ENCODE measurements around the gene TRAM1L1. TPM values are rescaled to one million over a fixed set of nuclear protein-coding genes. Genes with fewer than 3 reads are reported as not detected.

The TRAM1L1 gene
- total RNA-seq, result under 1 TPM in 1 of 4 donors, not detected in 3; 0.35 TPM

- Histone ChIP-seq H3K9me3 (no peaks in the 10 kb centered on the region), H3K36me3 (no peaks in the 10 kb centered on the region), H3K27me3 (no peaks in the 10 kb centered on the region), H3K4me1 (no peaks in the 10 kb centered on the region), H3K4me3 (peak within 1 kb of the TSS; percentile 18 to 59 (median 40)), H3K27ac (peak within 1 kb of the TSS in 2 of 4 donors; percentile 2 to 65)
- TF ChIP-seq POLR2A (IDR thresholded peaks at IDR 0.05) (no peak), CTCF (IDR thresholded peaks at IDR 0.05) (no peak)
- peak in 2 of 3 donors; percentile 49 to 56 for DNase-seq
Observed at GRCh38 chr4:117084866-117085701, at the start of gene TRAM1L1. TSS of gene TRAM1L1 (minus strand) at chr4:117085576. CDS start at chr4:117085393, 183 bp downstream.

GRCh38 chr4:117134386-117134785 lies 49.0 kb upstream of the TRAM1L1 start:
- no peak for DNase-seq
- Histone ChIP-seq H3K27me3 (no peaks in the 10 kb centered on the region), H3K27ac (no peak overlapping the region), H3K9me3 (no peaks in the 10 kb centered on the region), H3K4me1 (no peaks in the 10 kb centered on the region), H3K4me3 (no peak overlapping the region), H3K36me3 (no peaks in the 10 kb centered on the region)
- TF ChIP-seq POLR2A (IDR thresholded peaks at IDR 0.05) (no peak), CTCF (IDR thresholded peaks at IDR 0.05) (peak in 3 of 6 experiments; percentile 18 to 36 (median 27))

- TF ChIP-seq CTCF (IDR thresholded peaks at IDR 0.05) (no peak), POLR2A (IDR thresholded peaks at IDR 0.05) (no peak)
- Histone ChIP-seq H3K9me3 (no peaks in the 10 kb centered on the region), H3K36me3 (no peaks in the 10 kb centered on the region), H3K4me3 (no peak overlapping the region), H3K27ac (no peak overlapping the region), H3K27me3 (no peaks in the 10 kb centered on the region), H3K4me1 (no peaks in the 10 kb centered on the region)
- DNase-seq, result no peak
Observed at GRCh38 chr4:117096886-117097285, 11.5 kb upstream of the TRAM1L1 start.

GRCh38 chr4:117096462-117096861 lies 11.1 kb upstream of the TRAM1L1 start:
- H3K9me3 ChIP-seq, result no peaks in the 10 kb centered on the region
- no peaks in the 10 kb centered on the region for H3K36me3 ChIP-seq
- DNase-seq, result no peak
- no peak overlapping the region for H3K27ac ChIP-seq
- TF ChIP-seq POLR2A (IDR thresholded peaks at IDR 0.05) (no peak), CTCF (IDR thresholded peaks at IDR 0.05) (no peak)
- H3K4me1 ChIP-seq, result no peaks in the 10 kb centered on the region
- H3K4me3 ChIP-seq, result no peak overlapping the region
- no peaks in the 10 kb centered on the region for H3K27me3 ChIP-seq

- no peaks in the 10 kb centered on the region for H3K27me3 ChIP-seq
- TF ChIP-seq CTCF (IDR thresholded peaks at IDR 0.05), result no peak
- TF ChIP-seq POLR2A (IDR thresholded peaks at IDR 0.05), result no peak
- no peaks in the 10 kb centered on the region for H3K36me3 ChIP-seq
- H3K27ac ChIP-seq, result no peak overlapping the region
- no peak overlapping the region for H3K4me3 ChIP-seq
- no peak for DNase-seq
- H3K4me1 ChIP-seq, result no peaks in the 10 kb centered on the region
- H3K9me3 ChIP-seq, result no peaks in the 10 kb centered on the region
Observed at GRCh38 chr4:117093571-117093970, 8.2 kb upstream of the TRAM1L1 start.

Data from Peyer's patch (tissue), 4 donors.